ENCODE data around the gene CLSTN2.

Gene CLSTN2

DNA sequence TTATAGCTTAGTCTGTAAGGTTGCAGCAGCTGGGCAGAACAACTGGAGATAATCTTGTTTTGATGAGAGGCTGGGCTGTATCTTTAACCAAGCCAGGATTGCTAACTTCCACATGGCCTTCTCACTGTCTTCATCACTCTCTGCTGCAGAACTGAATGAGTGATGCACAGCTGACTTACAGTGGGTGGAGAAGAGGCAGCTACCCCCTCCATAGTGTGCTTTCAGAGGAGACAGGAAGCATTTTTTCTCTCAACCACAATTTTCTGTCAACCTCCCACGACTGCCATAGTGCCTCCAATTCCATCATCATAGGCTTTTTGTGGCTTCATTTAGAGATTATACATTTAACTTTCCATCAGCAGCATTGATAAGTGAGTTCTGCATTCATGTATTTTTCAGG lies 168.2 kb downstream of the CLSTN2 start:
- Histone ChIP-seq H3K36me3 (ENCODE audit: insufficient read depth) (no peaks in the 10 kb centered on the region), H3K27me3 (ENCODE audit: insufficient read depth, low read depth) (no peaks in the 10 kb centered on the region), H4K20me1 (ENCODE audit: insufficient read depth) (no peaks in the 10 kb centered on the region), H3K79me2 (ENCODE audit: insufficient read depth, low read depth) (no peaks in the 10 kb centered on the region), H3K4me3 (IDR thresholded peaks at IDR 0.05; ENCODE audit: insufficient read depth, low read depth, low read length) (no peak overlapping the region), H3K4me2 (no peak overlapping the region), H2AFZ (ENCODE audit: low read depth) (no peak overlapping the region), H3K9ac (no peak overlapping the region), H3K27ac (no peak overlapping the region), H3K4me1 (ENCODE audit: low read depth, poor library complexity, severe bottlenecking) (peaks cover 2% of the 10 kb centered on the region)
- TF ChIP-seq, protein P1, sequence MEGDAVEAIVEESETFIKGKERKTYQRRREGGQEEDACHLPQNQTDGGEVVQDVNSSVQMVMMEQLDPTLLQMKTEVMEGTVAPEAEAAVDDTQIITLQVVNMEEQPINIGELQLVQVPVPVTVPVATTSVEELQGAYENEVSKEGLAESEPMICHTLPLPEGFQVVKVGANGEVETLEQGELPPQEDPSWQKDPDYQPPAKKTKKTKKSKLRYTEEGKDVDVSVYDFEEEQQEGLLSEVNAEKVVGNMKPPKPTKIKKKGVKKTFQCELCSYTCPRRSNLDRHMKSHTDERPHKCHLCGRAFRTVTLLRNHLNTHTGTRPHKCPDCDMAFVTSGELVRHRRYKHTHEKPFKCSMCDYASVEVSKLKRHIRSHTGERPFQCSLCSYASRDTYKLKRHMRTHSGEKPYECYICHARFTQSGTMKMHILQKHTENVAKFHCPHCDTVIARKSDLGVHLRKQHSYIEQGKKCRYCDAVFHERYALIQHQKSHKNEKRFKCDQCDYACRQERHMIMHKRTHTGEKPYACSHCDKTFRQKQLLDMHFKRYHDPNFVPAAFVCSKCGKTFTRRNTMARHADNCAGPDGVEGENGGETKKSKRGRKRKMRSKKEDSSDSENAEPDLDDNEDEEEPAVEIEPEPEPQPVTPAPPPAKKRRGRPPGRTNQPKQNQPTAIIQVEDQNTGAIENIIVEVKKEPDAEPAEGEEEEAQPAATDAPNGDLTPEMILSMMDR (conservative IDR thresholded peaks at IDR 0.05; ENCODE audit: low read depth, low read length) = no peak

DNA sequence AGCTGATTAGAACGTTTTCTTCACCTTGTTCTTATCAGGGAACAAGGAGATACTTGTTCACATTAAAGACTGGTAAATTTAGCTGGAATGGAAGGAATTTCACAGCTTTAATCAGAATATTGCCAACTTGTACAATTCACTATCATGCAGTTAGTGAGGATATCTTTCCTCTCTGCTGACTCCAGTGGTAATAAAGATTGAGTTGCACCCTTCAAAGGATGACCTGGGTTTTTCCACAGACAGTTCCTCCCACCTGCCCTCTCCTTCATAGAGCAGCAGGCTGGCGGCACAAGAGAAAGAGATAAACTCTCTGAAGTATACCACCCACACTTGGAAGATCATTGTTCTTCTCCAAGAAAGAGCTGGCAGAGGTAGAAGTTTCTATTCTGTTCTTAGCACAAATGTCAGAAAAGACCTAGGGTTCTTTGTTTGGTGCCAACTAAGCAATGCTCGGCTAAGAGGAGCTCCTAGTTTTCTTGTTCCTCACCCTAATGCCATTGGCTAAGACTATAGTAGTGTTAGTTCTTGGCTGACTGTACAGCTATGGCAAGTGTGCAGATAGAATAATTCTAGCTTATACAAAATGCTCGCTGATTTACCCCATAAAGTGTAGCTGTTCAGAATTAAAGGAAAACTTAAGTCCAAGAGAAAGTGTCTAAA lies 169.1 kb downstream of the CLSTN2 start:
- Histone ChIP-seq H3K4me2 (no peak overlapping the region), H4K20me1 (ENCODE audit: insufficient read depth) (no peaks in the 10 kb centered on the region), H3K9ac (no peak overlapping the region)

DNA sequence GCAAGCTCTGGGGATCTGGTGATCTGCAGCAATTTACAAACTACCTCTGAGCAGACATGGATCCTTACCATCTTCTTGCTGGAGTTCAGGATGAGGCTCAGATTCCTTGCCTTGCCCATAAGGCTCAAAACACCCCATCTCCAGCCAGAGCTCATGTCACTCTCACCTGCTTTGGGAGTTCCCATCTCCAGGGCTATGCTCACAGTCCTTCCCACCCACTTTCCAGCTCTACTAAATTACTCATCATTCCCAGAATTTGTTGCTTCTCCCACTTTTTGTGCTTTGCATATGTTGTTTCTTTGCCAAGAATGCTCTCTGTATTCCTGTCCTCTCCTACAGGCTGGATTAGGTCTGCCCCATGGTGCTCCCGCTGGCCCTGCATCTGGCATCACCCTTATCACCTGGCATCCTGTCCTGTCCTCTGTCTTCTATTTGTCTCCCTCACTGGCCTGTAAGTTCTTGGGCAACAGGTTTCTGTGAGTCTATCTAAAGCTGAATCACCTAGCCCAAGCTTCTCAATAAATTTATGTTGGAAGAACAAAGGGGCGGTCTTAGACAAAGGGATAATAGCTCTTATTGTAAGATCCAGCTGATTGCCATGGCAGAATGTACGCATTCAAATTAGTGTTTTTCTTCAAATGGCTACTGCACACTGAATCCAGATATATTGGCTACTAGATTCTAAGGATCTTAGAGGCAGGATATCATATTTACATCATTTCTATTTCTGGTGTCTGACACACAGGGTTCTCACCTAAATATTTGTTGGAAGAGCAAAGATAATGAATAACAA lies 179.2 kb downstream of the CLSTN2 start:
- H4K20me1 ChIP-seq (ENCODE audit: insufficient read depth) = no peaks in the 10 kb centered on the region
- H3K27me3 ChIP-seq (ENCODE audit: insufficient read depth, low read depth) = no peaks in the 10 kb centered on the region
- H3K36me3 ChIP-seq (ENCODE audit: insufficient read depth) = no peaks in the 10 kb centered on the region
- H3K9ac ChIP-seq = no peak overlapping the region
- no peaks in the 10 kb centered on the region for H3K4me1 ChIP-seq (ENCODE audit: low read depth, poor library complexity, severe bottlenecking)
- TF ChIP-seq, protein P1 (conservative IDR thresholded peaks at IDR 0.05; ENCODE audit: low read depth, low read length) = no peak
- H3K4me2 ChIP-seq = no peak overlapping the region
- H3K4me3 ChIP-seq (IDR thresholded peaks at IDR 0.05; ENCODE audit: insufficient read depth, low read depth, low read length) = no peak overlapping the region
- H2AFZ ChIP-seq (ENCODE audit: low read depth) = no peak overlapping the region
- no peak overlapping the region for H3K27ac ChIP-seq
- H3K79me2 ChIP-seq (ENCODE audit: insufficient read depth, low read depth) = no peaks in the 10 kb centered on the region

More for the DNA sequence above, 169.1 kb downstream of the CLSTN2 start:
- Histone ChIP-seq H3K27ac (no peak overlapping the region), H3K4me1 (ENCODE audit: low read depth, poor library complexity, severe bottlenecking) (no peaks in the 10 kb centered on the region), H3K36me3 (ENCODE audit: insufficient read depth) (no peaks in the 10 kb centered on the region), H3K27me3 (ENCODE audit: insufficient read depth, low read depth) (no peaks in the 10 kb centered on the region), H3K79me2 (ENCODE audit: insufficient read depth, low read depth) (no peaks in the 10 kb centered on the region), H2AFZ (ENCODE audit: low read depth) (no peak overlapping the region), H3K4me3 (IDR thresholded peaks at IDR 0.05; ENCODE audit: insufficient read depth, low read depth, low read length) (no peak overlapping the region)
- TF ChIP-seq, protein P1 (conservative IDR thresholded peaks at IDR 0.05; ENCODE audit: low read depth, low read length) = no peak

DNA sequence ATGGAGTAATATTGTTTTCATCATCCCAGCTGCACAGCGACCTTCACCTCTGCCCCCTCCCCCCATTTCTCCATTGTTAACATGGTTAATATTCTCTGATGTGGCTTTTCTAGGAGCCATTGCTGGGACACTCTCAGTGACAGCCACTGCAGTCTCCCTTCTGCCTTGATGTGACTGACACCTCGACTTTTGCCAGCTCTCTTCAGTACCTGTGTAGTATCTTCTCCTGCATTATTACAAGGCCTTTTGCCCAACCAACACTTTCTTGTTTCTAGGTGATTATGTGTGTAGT lies 179.8 kb downstream of the CLSTN2 start:
- Histone ChIP-seq H2AFZ (ENCODE audit: low read depth) (no peak overlapping the region), H3K4me2 (no peak overlapping the region), H3K36me3 (ENCODE audit: insufficient read depth) (no peaks in the 10 kb centered on the region), H3K9ac (no peak overlapping the region), H3K79me2 (ENCODE audit: insufficient read depth, low read depth) (no peaks in the 10 kb centered on the region), H3K4me3 (IDR thresholded peaks at IDR 0.05; ENCODE audit: insufficient read depth, low read depth, low read length) (no peak overlapping the region), H3K4me1 (ENCODE audit: low read depth, poor library complexity, severe bottlenecking) (no peaks in the 10 kb centered on the region), H3K27ac (no peak overlapping the region), H4K20me1 (ENCODE audit: insufficient read depth) (no peaks in the 10 kb centered on the region), H3K27me3 (ENCODE audit: insufficient read depth, low read depth) (no peaks in the 10 kb centered on the region)
- TF ChIP-seq, protein P1 (conservative IDR thresholded peaks at IDR 0.05; ENCODE audit: low read depth, low read length) = no peak
